ENCODE data around the gene TRAM2. TPM values are rescaled to one million over a fixed set of nuclear protein-coding genes. Genes with fewer than 3 reads are reported as not detected.

TRAM2 gene
- total and polyA plus RNA-seq, 4 donors: 7.3 to 20.3 (median 13.0) TPM

DNA sequence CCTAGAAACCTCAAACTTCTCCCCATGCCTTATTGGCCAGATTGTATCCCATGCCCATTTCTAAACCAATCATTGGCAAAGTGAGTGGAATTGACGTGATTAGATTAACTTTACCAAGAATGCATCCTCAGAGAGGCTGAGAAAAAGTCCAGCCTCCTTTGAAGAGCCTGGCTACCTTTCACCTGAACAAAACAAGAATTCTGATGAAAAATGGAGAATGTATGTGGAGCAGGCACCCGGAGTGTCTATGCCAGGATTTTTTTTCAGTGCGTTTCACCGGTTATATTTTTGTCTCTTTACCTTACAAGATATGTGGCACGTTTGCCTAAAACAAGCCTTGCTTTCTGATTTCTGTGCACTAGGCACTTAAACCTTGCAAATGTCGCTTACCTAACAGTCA is 6.1 kb upstream of the TRAM2 start:
- WGBS: 95% methylated on average over 6 of the region's 6 CpGs
- no peak overlapping the region for H3K9ac ChIP-seq (ENCODE audit: low read depth in 1 of 2, low read length in 2 of 2)
- no peak overlapping the region for H3K4me3 ChIP-seq (ENCODE audit: low read depth in 1 of 3, low read length in 3 of 3)
- TF ChIP-seq FOXA1 (IDR thresholded peaks at IDR 0.05): no peak
- TF ChIP-seq, protein P1, sequence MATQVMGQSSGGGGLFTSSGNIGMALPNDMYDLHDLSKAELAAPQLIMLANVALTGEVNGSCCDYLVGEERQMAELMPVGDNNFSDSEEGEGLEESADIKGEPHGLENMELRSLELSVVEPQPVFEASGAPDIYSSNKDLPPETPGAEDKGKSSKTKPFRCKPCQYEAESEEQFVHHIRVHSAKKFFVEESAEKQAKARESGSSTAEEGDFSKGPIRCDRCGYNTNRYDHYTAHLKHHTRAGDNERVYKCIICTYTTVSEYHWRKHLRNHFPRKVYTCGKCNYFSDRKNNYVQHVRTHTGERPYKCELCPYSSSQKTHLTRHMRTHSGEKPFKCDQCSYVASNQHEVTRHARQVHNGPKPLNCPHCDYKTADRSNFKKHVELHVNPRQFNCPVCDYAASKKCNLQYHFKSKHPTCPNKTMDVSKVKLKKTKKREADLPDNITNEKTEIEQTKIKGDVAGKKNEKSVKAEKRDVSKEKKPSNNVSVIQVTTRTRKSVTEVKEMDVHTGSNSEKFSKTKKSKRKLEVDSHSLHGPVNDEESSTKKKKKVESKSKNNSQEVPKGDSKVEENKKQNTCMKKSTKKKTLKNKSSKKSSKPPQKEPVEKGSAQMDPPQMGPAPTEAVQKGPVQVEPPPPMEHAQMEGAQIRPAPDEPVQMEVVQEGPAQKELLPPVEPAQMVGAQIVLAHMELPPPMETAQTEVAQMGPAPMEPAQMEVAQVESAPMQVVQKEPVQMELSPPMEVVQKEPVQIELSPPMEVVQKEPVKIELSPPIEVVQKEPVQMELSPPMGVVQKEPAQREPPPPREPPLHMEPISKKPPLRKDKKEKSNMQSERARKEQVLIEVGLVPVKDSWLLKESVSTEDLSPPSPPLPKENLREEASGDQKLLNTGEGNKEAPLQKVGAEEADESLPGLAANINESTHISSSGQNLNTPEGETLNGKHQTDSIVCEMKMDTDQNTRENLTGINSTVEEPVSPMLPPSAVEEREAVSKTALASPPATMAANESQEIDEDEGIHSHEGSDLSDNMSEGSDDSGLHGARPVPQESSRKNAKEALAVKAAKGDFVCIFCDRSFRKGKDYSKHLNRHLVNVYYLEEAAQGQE (IDR thresholded peaks at IDR 0.05): no peak
- no peaks in the 10 kb centered on the region for H3K9me3 ChIP-seq (ENCODE audit: control insufficient read depth in 4 of 4, low read length in 3 of 4)
- no peaks in the 10 kb centered on the region for H3K27me3 ChIP-seq (ENCODE audit: control insufficient read depth in 4 of 4, insufficient read depth in 4 of 4, low read length in 3 of 4)
- H3K36me3 ChIP-seq (ENCODE audit: control insufficient read depth in 4 of 4, insufficient read depth in 3 of 4, low read depth in 1 of 4, low read length in 3 of 4): peaks cover 0 to 7% (median 4%) of the 10 kb centered on the region in 4 donors
- peaks cover 0 to 2% (median 0%) of the 10 kb centered on the region in 4 donors for H3K4me1 ChIP-seq (ENCODE audit: control insufficient read depth in 4 of 4, insufficient read depth in 4 of 4, low read length in 3 of 4)
- no peak overlapping the region for H3K27ac ChIP-seq (ENCODE audit: low read depth in 1 of 2, low read length in 2 of 2)
- no peak for DNase-seq (ENCODE audit: low spot score)

DNA sequence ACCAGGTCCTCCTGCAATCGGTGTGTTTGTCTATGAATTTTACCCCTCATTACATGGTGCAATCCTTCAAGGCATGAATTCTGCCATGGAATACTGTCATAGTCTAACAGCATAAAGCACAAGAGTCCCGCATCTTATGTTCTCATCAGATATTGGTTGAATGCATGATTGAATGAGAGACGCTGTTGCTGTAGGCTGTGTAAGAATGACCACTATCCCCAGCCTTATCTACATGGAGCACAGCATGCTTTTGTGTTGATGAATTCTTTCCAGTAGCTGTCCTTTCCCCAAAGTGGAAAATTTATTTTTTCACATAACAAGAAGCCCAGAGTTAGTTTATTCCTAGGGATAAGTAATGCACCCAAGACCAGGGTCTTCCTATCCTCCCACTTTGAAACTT is 5.6 kb upstream of the TRAM2 start:
- H3K27me3 ChIP-seq (ENCODE audit: control insufficient read depth in 4 of 4, insufficient read depth in 4 of 4, low read length in 3 of 4): no peaks in the 10 kb centered on the region
- no peaks in the 10 kb centered on the region for H3K9me3 ChIP-seq (ENCODE audit: control insufficient read depth in 4 of 4, low read length in 3 of 4)
- no peak overlapping the region for H3K9ac ChIP-seq (ENCODE audit: low read depth in 1 of 2, low read length in 2 of 2)
- no peak overlapping the region for H3K27ac ChIP-seq (ENCODE audit: low read depth in 1 of 2, low read length in 2 of 2)
- H3K4me1 ChIP-seq (ENCODE audit: control insufficient read depth in 4 of 4, insufficient read depth in 4 of 4, low read length in 3 of 4): peaks cover 0 to 6% (median 2%) of the 10 kb centered on the region in 4 donors
- WGBS: 95% methylated on average over 3 of the region's 3 CpGs
- TF ChIP-seq, protein P2, sequence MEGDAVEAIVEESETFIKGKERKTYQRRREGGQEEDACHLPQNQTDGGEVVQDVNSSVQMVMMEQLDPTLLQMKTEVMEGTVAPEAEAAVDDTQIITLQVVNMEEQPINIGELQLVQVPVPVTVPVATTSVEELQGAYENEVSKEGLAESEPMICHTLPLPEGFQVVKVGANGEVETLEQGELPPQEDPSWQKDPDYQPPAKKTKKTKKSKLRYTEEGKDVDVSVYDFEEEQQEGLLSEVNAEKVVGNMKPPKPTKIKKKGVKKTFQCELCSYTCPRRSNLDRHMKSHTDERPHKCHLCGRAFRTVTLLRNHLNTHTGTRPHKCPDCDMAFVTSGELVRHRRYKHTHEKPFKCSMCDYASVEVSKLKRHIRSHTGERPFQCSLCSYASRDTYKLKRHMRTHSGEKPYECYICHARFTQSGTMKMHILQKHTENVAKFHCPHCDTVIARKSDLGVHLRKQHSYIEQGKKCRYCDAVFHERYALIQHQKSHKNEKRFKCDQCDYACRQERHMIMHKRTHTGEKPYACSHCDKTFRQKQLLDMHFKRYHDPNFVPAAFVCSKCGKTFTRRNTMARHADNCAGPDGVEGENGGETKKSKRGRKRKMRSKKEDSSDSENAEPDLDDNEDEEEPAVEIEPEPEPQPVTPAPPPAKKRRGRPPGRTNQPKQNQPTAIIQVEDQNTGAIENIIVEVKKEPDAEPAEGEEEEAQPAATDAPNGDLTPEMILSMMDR (IDR thresholded peaks at IDR 0.05; ENCODE audit: low read depth, low read length, missing input control): no peak
- TF ChIP-seq FOXA1 (IDR thresholded peaks at IDR 0.05) (no peak), RXRA (IDR thresholded peaks at IDR 0.05) (no peak), HNF4G (IDR thresholded peaks at IDR 0.05) (no peak), EGR1 (IDR thresholded peaks at IDR 0.05; ENCODE audit: low read depth in 2 of 2) (no peak), TAF1 (conservative IDR thresholded peaks at IDR 0.05) (no peak), JUND (IDR thresholded peaks at IDR 0.05) (no peak), HNF4A (conservative IDR thresholded peaks at IDR 0.05) (no peak), GABPA (IDR thresholded peaks at IDR 0.05 in 1 of 2, conservative IDR thresholded peaks at IDR 0.05 in 1 of 2) (no peak), FOXA2 (IDR thresholded peaks at IDR 0.05) (no peak)
- TF ChIP-seq, protein P3, sequence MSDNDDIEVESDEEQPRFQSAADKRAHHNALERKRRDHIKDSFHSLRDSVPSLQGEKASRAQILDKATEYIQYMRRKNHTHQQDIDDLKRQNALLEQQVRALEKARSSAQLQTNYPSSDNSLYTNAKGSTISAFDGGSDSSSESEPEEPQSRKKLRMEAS (IDR thresholded peaks at IDR 0.05): no peak
- TF ChIP-seq, protein P4, sequence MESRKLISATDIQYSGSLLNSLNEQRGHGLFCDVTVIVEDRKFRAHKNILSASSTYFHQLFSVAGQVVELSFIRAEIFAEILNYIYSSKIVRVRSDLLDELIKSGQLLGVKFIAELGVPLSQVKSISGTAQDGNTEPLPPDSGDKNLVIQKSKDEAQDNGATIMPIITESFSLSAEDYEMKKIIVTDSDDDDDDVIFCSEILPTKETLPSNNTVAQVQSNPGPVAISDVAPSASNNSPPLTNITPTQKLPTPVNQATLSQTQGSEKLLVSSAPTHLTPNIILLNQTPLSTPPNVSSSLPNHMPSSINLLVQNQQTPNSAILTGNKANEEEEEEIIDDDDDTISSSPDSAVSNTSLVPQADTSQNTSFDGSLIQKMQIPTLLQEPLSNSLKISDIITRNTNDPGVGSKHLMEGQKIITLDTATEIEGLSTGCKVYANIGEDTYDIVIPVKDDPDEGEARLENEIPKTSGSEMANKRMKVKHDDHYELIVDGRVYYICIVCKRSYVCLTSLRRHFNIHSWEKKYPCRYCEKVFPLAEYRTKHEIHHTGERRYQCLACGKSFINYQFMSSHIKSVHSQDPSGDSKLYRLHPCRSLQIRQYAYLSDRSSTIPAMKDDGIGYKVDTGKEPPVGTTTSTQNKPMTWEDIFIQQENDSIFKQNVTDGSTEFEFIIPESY (IDR thresholded peaks at IDR 0.05): no peak
- TF ChIP-seq, protein P1 (IDR thresholded peaks at IDR 0.05): no peak
- peaks cover 0 to 7% (median 4%) of the 10 kb centered on the region in 4 donors for H3K36me3 ChIP-seq (ENCODE audit: control insufficient read depth in 4 of 4, insufficient read depth in 3 of 4, low read depth in 1 of 4, low read length in 3 of 4)
- H3K4me3 ChIP-seq (ENCODE audit: low read depth in 1 of 3, low read length in 3 of 3): no peak overlapping the region
- DNase-seq (ENCODE audit: low spot score): no peak

All from liver (tissue), 9 donors.